HuH-7.5 (cell line): ENCODE results near the gene GNPTAB.
A peak's percentile ranks its signal among the peaks of the same experiment; 100 is the strongest.

Source experiments
- DNase-seq: peaks from one replicate; pipeline ENCODE4 v3.0.0; 2011; ENCODE audit warnings: low spot score

The GNPTAB gene

DNA sequence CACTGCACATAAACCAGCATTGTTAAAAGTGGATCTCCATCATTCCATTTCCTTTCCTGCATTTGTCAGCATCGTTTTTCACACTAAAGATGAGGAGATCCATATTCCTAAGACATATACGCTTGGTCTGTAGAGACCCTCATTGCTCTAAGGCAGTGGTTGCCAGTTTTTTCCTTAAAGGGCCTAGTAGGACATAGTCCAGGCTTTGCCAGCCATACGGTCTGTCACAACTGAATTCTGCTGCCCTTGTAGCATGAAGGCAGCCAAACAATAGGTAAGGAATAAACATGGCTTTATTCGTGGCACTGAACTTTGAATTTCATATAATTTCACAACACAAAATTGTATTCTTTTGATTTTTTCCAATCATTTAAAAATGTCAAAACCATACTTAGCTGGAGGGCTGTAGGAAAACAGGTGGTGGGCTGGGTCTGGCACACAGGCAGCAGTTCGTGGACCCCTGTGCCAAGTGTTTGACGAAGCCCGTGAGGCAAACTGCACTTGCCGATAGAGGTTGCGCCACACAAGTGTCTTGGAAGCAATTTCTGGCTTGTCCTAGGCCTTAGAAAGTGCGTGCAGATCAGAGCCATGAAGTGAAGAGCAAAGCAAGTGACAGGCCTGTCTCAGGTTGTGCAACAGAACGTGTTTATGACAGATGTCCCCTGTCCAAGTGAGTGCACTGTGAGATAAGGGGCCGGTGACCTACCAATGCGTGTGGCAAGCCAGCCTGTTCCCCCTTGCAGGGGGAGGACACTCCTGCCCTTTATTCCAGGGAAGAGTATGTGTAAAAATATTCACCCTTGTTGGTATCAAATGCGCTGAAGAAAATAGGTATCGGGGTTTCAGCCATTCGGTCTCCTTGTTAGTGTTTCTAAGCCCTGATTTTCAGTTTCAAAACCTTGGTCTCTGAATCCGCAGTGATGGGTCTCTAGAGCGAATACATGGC, 134.2 kb downstream of the GNPTAB start:
- peak; percentile 81 for DNase-seq

DNA sequence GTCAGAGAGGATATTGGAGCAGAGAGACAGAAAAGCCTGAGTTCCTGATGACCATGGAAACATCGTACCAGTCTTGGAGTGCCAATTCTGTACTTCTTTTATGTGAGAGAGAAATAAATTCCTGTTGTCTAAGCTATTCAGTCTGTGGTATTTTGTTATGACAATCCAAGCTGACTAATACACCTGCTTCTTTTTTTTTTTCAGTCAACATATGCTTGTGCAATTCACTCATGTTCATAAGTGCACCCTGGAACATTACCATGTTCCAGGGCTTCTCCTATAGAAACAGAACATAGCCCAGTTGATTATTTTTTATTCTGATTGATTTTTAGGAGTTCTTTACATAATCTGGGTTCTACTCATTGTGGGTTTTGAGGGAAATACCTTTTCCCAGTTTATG, 135.1 kb downstream of the GNPTAB start:
- DNase-seq: no peak
